HEK293 (cell line): ENCODE measurements around the gene MCM3AP.

Source experiments
- CTCF ChIA-PET: fragments of 350-600 bp; formaldehyde crosslinking; extraction: SDS; loops from one replicate; lab custom pipeline; 2021; ENCODE audit warnings: antibody characterized with exemption; lab: Yijun Ruan, JAX
- POLR2A ChIA-PET: fragments of 300-600 bp; formaldehyde crosslinking; extraction: SDS; loops from one replicate; lab custom pipeline; 2020; ENCODE audit warnings: antibody characterized with exemption, inconsistent platforms; lab: Yijun Ruan, JAX
- H3K27ac ChIP-seq: fragments of 200-500 bp; sonication (Bioruptor generic); 2 replicates; pipeline ENCODE4 v1.5.1; 2014; ENCODE audit warnings: low read depth, low read length, control low read depth, inconsistent platforms; ENCODE audit errors: extremely low read depth
- H3K36me3 ChIP-seq, 2 experiments: fragments of 200-500 bp in 1 of 2; sonication (Bioruptor generic) in 1 of 2; 1 replicate in 1 of 2; 2 replicates in 1 of 2; pipeline ENCODE4 v1.5.1; 2014 to 2017; ENCODE audit warnings: inconsistent platforms in 2 of 2, low read length in 2 of 2; ENCODE audit not compliant: control insufficient read depth in 2 of 2, insufficient read depth in 1 of 2
- H3K4me1 ChIP-seq: fragments of 200-500 bp; sonication (Bioruptor generic); 2 replicates; pipeline ENCODE4 v1.5.1; 2014; ENCODE audit warnings: mild to moderate bottlenecking, low read length, inconsistent platforms; ENCODE audit not compliant: control insufficient read depth, insufficient read depth
- H3K4me3 ChIP-seq: 2 replicates; pipeline ENCODE4 v1.5.1; 2011; ENCODE audit warnings: low read depth, mild to moderate bottlenecking, control low read depth, low read length, moderate library complexity
- H3K9me3 ChIP-seq: fragments of 200-500 bp; sonication (Bioruptor generic); 2 replicates; pipeline ENCODE4 v1.5.1; 2014; ENCODE audit warnings: low read depth, low read length, inconsistent platforms; ENCODE audit not compliant: control insufficient read depth, insufficient read depth
- PATZ1 ChIP-seq: fragments of 450-650 bp; formaldehyde crosslinking; IDR thresholded peaks from 2 replicates; pipeline ENCODE4 v1.5.1; 2016; ENCODE audit warnings: missing biosample characterization, missing genetic modification characterization
- PRDM10 ChIP-seq: fragments of 450-650 bp; formaldehyde crosslinking; IDR thresholded peaks from 2 replicates; pipeline ENCODE4 v1.5.1; 2016; ENCODE audit warnings: missing biosample characterization, missing genetic modification characterization
- PRDM2 ChIP-seq: fragments of 450-650 bp; formaldehyde crosslinking; IDR thresholded peaks from 2 replicates; pipeline ENCODE4 v1.5.1; 2016; ENCODE audit warnings: missing biosample characterization, missing genetic modification characterization, borderline replicate concordance
- ZBTB21 ChIP-seq: fragments of 450-650 bp; formaldehyde crosslinking; IDR thresholded peaks from 2 replicates; pipeline ENCODE4 v1.5.1; 2017; ENCODE audit warnings: missing biosample characterization, missing genetic modification characterization
- ZFHX2 ChIP-seq: fragments of 450-650 bp; formaldehyde crosslinking; conservative IDR thresholded peaks from 2 replicates; pipeline ENCODE4 v1.5.1; 2016; ENCODE audit warnings: missing biosample characterization, missing genetic modification characterization
- ZNF280D ChIP-seq: fragments of 450-650 bp; formaldehyde crosslinking; IDR thresholded peaks from 2 replicates; pipeline ENCODE4 v1.5.1; 2016; ENCODE audit warnings: missing biosample characterization, missing genetic modification characterization
- ZNF292 ChIP-seq: fragments of 450-650 bp; formaldehyde crosslinking; IDR thresholded peaks from 2 replicates; pipeline ENCODE4 v1.5.1; 2016; ENCODE audit warnings: low read depth, missing biosample characterization, missing genetic modification characterization, borderline replicate concordance
- ZNF658 ChIP-seq: fragments of 450-650 bp; formaldehyde crosslinking; IDR thresholded peaks from 2 replicates; pipeline ENCODE4; 2016; ENCODE audit warnings: missing biosample characterization, missing genetic modification characterization
- ZNF792 ChIP-seq: fragments of 450-650 bp; formaldehyde crosslinking; IDR thresholded peaks from 2 replicates; pipeline ENCODE4 v1.5.1; 2016; ENCODE audit warnings: missing biosample characterization, missing genetic modification characterization

MCM3AP gene

GRCh38 chr21:46312949-46313348, 27.5 kb upstream of the MCM3AP start:
- H3K36me3 ChIP-seq = peaks cover 60 to 75% of the 10 kb centered on the region in 2 experiments

GRCh38 chr21:46311568-46311967, 26.2 kb upstream of the MCM3AP start:
- Histone ChIP-seq H3K27ac (no peak overlapping the region), H3K9me3 (no peaks in the 10 kb centered on the region), H3K4me3 (no peak overlapping the region), H3K36me3 (peaks cover 71 to 74% of the 10 kb centered on the region in 2 experiments), H3K4me1 (no peaks in the 10 kb centered on the region)
- CTCF ChIA-PET = interaction anchor here (1.7 kb wide), 1 partner anchor 14 kb away, joined by 4 read pairs; a partner anchor contains a TSS
- POLR2A ChIA-PET = no interaction called here
- peak; percentile 95 for TF ChIP-seq ZFHX2
- no peak for TF ChIP-seq PRDM2

More at GRCh38 chr21:46312949-46313348, 27.5 kb upstream of the MCM3AP start:
- no peaks in the 10 kb centered on the region for H3K4me1 ChIP-seq
- H3K9me3 ChIP-seq = no peaks in the 10 kb centered on the region
- no peak for TF ChIP-seq PATZ1
- no peak for TF ChIP-seq ZNF792
- no peak for TF ChIP-seq ZBTB21 (tag by site-specific recombination)
- no peak for TF ChIP-seq ZNF280D (tag by site-specific recombination)
- no peak for TF ChIP-seq PRDM10 (tag by site-specific recombination)
- TF ChIP-seq ZNF292 (tag by site-specific recombination) = no peak
- TF ChIP-seq ZNF658 = no peak
- no peak overlapping the region for H3K27ac ChIP-seq
- ChIA-PET POLR2A (interaction anchor here (1.1 kb wide), 1 partner anchor 11 kb away, joined by 3 read pairs; the partner anchor contains the start of genes C21orf58 and PCNT), CTCF (interaction anchor here (0.6 to 0.7 kb wide), 2 partner anchors 277 to 327 kb away, joined by 3 to 5 read pairs; no protein-coding TSS in a partner anchor)
- H3K4me3 ChIP-seq = no peak overlapping the region
